ENCODE results near the gene NEUROG2.
A peak's percentile ranks its signal among the peaks of the same experiment; 100 is the strongest.
"Not testable (repeated sequence)": the region's sequence is repeated elsewhere in the genome, so short reads cannot be mapped to it uniquely, and the experiment has no call there.

The NEUROG2 gene

GRCh38 chr4:112550728-112551127 lies 34.7 kb upstream of the NEUROG2 start:
- Histone ChIP-seq H3K27me3 (no peaks in the 10 kb centered on the region), H3K9ac (no peak overlapping the region), H3K4me1 (no peaks in the 10 kb centered on the region), H3K27ac (no peak overlapping the region), H3K36me3 (peaks cover 31% of the 10 kb centered on the region), H3K9me3 (no peaks in the 10 kb centered on the region), H3K4me3 (no peak overlapping the region), H3K4me2 (no peak overlapping the region), H4K20me1 (no peaks in the 10 kb centered on the region)
- TF ChIP-seq Cebpa-rat (IDR thresholded peaks at IDR 0.05), result no peak

- Histone ChIP-seq H3K4me1 (no peaks in the 10 kb centered on the region), H3K36me3 (peaks cover 17% of the 10 kb centered on the region), H3K9me3 (no peaks in the 10 kb centered on the region), H4K20me1 (no peaks in the 10 kb centered on the region), H3K4me3 (no peak overlapping the region), H3K9ac (no peak overlapping the region), H3K27me3 (no peaks in the 10 kb centered on the region), H3K27ac (no peak overlapping the region), H3K4me2 (no peak overlapping the region)
- TF ChIP-seq Cebpa-rat (IDR thresholded peaks at IDR 0.05), result no peak
Measured at GRCh38 chr4:112546476-112546875, 30.5 kb upstream of the NEUROG2 start.

GRCh38 chr4:112545346-112545745 lies 29.4 kb upstream of the NEUROG2 start:
- H3K27ac ChIP-seq, result no peak overlapping the region
- TF ChIP-seq Cebpa-rat (IDR thresholded peaks at IDR 0.05), result no peak
- H3K4me3 ChIP-seq, result no peak overlapping the region
- no peaks in the 10 kb centered on the region for H3K27me3 ChIP-seq
- H3K9me3 ChIP-seq, result no peaks in the 10 kb centered on the region
- peaks cover 16% of the 10 kb centered on the region for H3K36me3 ChIP-seq
- H3K4me1 ChIP-seq, result no peaks in the 10 kb centered on the region
- no peaks in the 10 kb centered on the region for H4K20me1 ChIP-seq
- no peak overlapping the region for H3K9ac ChIP-seq
- H3K4me2 ChIP-seq, result no peak overlapping the region

DNA sequence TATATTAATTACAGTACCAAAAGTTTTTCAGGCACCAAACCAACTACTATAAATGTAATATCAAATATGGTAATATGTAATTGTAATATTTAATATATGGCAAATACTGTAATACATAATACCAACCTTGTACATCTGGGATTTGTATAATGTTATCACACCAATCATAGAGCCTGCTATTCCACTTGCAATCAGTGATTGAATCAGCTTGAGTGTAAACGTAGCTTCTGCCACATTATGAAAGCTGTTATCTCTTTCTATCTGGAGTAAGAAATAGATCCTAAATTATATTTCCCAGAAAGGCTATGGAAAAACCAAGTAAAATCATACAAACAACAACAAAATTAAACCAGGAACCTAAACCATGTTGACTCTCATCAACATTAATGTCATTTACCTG lies 24.7 kb upstream of the NEUROG2 start:
- H3K36me3 ChIP-seq, result peaks cover 11% of the 10 kb centered on the region; the same call in 1 of the 2 replicates
- no peaks in the 10 kb centered on the region for H3K4me1 ChIP-seq
- H3K4me2 ChIP-seq, result no peak overlapping the region
- no peak overlapping the region for H3K4me3 ChIP-seq
- no peak overlapping the region for H3K9ac ChIP-seq
- no peaks in the 10 kb centered on the region for H3K27me3 ChIP-seq
- no peak overlapping the region for H3K27ac ChIP-seq
- TF ChIP-seq Cebpa-rat (IDR thresholded peaks at IDR 0.05), result no peak
- no peaks in the 10 kb centered on the region for H3K9me3 ChIP-seq
- no peaks in the 10 kb centered on the region for H4K20me1 ChIP-seq

DNA sequence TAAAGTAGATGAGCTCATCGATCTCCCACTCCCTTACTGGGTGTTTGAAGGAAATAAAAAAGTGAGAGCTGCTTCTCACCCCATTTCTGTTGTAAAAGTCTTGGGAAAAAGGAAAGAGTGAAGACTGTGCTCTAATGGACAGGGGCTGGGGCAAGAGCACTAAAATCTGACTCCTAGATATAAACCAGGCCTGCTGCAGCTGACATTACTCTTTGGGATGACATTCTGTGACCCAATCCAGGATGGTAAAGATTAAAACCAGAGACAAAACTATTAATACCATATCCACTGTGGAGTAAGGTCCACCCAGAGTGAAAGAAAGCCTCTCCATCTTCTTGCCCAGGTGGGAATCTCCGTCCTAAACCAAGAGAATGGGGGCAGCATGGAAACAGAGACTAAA lies 20.1 kb upstream of the NEUROG2 start:
- H3K4me3 ChIP-seq, result no peak overlapping the region
- no peak for TF ChIP-seq Cebpa-rat (IDR thresholded peaks at IDR 0.05)

GRCh38 chr4:112532267-112532666 lies 16.3 kb upstream of the NEUROG2 start:
- H3K9ac ChIP-seq, result no peak overlapping the region
- H3K36me3 ChIP-seq, result no peaks in the 10 kb centered on the region
- H4K20me1 ChIP-seq, result no peaks in the 10 kb centered on the region
- no peaks in the 10 kb centered on the region for H3K9me3 ChIP-seq
- no peaks in the 10 kb centered on the region for H3K4me1 ChIP-seq
- H3K4me2 ChIP-seq, result no peak overlapping the region
- H3K27ac ChIP-seq, result no peak overlapping the region
- H3K4me3 ChIP-seq, result no peak overlapping the region
- no peaks in the 10 kb centered on the region for H3K27me3 ChIP-seq
- no peak for TF ChIP-seq Cebpa-rat (IDR thresholded peaks at IDR 0.05)

More for the DNA sequence above, 20.1 kb upstream of the NEUROG2 start:
- Histone ChIP-seq H4K20me1 (no peaks in the 10 kb centered on the region), H3K9ac (no peak overlapping the region), H3K4me1 (no peaks in the 10 kb centered on the region), H3K27ac (no peak overlapping the region), H3K4me2 (no peak overlapping the region), H3K27me3 (no peaks in the 10 kb centered on the region), H3K36me3 (peaks cover 11% of the 10 kb centered on the region; the same call in 1 of the 2 replicates), H3K9me3 (no peaks in the 10 kb centered on the region)

DNA sequence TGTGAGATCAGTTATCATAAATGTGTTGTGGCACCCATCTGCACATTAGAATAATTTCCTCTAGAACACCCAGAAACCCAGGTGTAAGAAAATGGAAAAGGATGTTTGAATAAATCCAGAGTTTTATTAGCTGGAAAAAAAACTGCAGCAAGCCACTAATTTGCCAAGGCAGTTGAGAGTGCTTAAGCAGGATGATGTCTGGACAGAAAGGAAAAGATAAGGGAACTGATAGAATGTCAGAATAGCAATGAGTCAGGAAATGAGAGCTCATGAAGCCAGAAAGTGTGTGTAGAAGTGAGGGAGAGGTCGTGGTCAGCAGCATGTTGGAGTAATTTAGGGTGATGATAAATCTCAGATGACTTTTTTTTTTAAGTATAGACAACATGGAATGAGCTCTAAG lies 15.2 kb upstream of the NEUROG2 start:
- no peak for TF ChIP-seq Cebpa-rat (IDR thresholded peaks at IDR 0.05)

DNA sequence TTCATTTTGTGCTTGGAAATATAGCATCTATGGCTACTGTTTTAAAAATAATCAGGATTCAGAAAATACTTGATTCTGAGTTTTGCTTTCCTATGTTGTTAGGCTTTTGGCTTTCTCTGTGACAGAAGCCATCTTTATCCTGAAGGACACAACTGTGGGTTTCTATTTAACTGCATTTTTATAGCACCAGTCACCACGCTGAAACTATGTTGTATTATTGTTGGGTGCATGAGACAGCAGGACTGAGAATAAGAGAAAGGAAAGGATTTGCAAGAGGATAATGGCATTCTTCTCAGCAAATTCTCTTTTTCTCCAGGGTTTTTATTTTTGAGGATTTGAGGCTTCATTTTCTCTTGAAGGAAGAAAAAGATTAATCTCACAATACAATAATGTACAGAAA lies 10.1 kb upstream of the NEUROG2 start:
- no peaks in the 10 kb centered on the region for H3K36me3 ChIP-seq

More for the DNA sequence above, 15.2 kb upstream of the NEUROG2 start:
- Histone ChIP-seq H4K20me1 (no peaks in the 10 kb centered on the region), H3K9ac (no peak overlapping the region), H3K4me1 (no peaks in the 10 kb centered on the region), H3K4me3 (no peak overlapping the region), H3K27me3 (peaks cover 4% of the 10 kb centered on the region; the same call in 1 of the 2 replicates), H3K4me2 (no peak overlapping the region), H3K9me3 (no peaks in the 10 kb centered on the region), H3K27ac (no peak overlapping the region), H3K36me3 (no peaks in the 10 kb centered on the region)

GRCh38 chr4:112523764-112524505 lies 8.0 kb upstream of the NEUROG2 start:
- Histone ChIP-seq H3K36me3 (no peaks in the 10 kb centered on the region), H4K20me1 (peaks cover 39% of the 10 kb centered on the region), H3K4me3 (peak overlapping the region; percentile 52), H3K9me3 (peaks cover 38% of the 10 kb centered on the region), H3K27me3 (peaks cover 74% of the 10 kb centered on the region), H3K4me1 (peaks cover 16% of the 10 kb centered on the region), H3K4me2 (peak overlapping the region; percentile 73), H3K27ac (no peak overlapping the region), H3K9ac (no peak overlapping the region)
- TF ChIP-seq Cebpa-rat (IDR thresholded peaks at IDR 0.05), result no peak

More for the DNA sequence above, 10.1 kb upstream of the NEUROG2 start:
- Histone ChIP-seq H3K9me3 (peaks cover 22% of the 10 kb centered on the region), H3K4me1 (peaks cover 16% of the 10 kb centered on the region), H3K27ac (no peak overlapping the region), H3K27me3 (peaks cover 53% of the 10 kb centered on the region), H4K20me1 (peaks cover 24% of the 10 kb centered on the region), H3K4me2 (no peak overlapping the region), H3K4me3 (no peak overlapping the region), H3K9ac (no peak overlapping the region)
- TF ChIP-seq Cebpa-rat (IDR thresholded peaks at IDR 0.05), result no peak

DNA sequence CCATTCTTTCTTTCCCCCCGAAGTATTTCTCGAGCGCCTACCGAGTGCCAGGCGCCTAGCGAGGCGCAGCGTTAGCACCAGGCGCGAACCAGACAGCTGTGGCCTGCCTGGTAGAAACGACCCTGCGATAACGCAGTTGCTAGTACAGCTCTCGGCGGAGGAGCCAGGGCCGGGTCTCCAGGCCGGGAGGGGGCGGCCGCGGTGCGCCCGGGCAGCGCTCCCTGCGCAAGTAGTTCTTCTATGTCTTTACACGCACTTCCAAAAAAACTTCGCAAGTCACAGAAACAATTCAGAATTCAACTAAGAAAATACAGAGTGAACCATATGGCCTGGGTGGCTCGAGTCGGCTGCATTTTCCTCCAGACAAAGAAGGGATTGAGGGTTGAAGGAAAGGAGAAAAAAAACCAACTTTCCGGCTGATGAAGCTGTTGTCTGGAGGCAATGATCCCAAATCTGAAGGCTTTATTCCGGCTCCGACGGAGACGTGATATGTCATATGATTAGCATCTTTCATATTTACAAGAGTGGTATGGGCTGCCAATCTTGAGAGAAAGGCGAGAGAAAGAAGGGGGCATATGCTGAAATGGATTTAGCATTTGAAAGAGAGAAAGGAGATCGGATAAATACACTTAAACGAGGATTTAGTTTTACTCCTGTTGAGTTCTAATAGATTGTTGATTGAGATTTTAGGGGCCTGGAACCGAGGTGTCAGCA lies 7.2 kb upstream of the NEUROG2 start:
- peak overlapping the region; percentile 73 for H3K4me2 ChIP-seq

GRCh38 chr4:112522431-112522830 lies 6.5 kb upstream of the NEUROG2 start:
- H3K27me3 ChIP-seq, result peaks cover 89% of the 10 kb centered on the region
- peaks cover 38% of the 10 kb centered on the region for H3K9me3 ChIP-seq
- peak overlapping the region; percentile 52; the same call in 1 of the 2 replicates for H3K4me3 ChIP-seq
- peak overlapping the region; percentile 73; the same call in 1 of the 2 replicates for H3K4me2 ChIP-seq
- not testable (repeated sequence) for H3K9ac ChIP-seq, H3K27ac ChIP-seq, H3K36me3 ChIP-seq
- H4K20me1 ChIP-seq, result peaks cover 54% of the 10 kb centered on the region
- peaks cover 16% of the 10 kb centered on the region for H3K4me1 ChIP-seq

More for the DNA sequence above, 7.2 kb upstream of the NEUROG2 start:
- Histone ChIP-seq H3K36me3 (no peaks in the 10 kb centered on the region), H3K27ac (no peak overlapping the region), H3K4me1 (peaks cover 16% of the 10 kb centered on the region), H3K4me3 (peak overlapping the region; percentile 52), H4K20me1 (peaks cover 47% of the 10 kb centered on the region), H3K9me3 (peaks cover 38% of the 10 kb centered on the region), H3K9ac (no peak overlapping the region), H3K27me3 (peaks cover 82% of the 10 kb centered on the region)
- no peak for TF ChIP-seq Cebpa-rat (IDR thresholded peaks at IDR 0.05)
